DMS153 treated with DMSO at 0.1 percent for 48 hours (cell line): Measurements from ENCODE around the gene CHTOP.

Experiments used
- DNase-seq: peaks from one replicate; lab custom pipeline; 2025; ENCODE audit not compliant: unreplicated experiment; lab: John Stamatoyannopoulos, UW

Gene CHTOP

GRCh38 chr1:153612755-153613331, 21.0 kb upstream of the CHTOP start, which contains the start of gene S100A16:
S100A16 (minus strand) TSS chr1:153613137; CDS start chr1:153608151, 4,986 bp downstream.
- DNase-seq: no peak

GRCh38 chr1:153613406-153613805, 20.5 kb upstream of the CHTOP start:
- no peak for DNase-seq

- DNase-seq: no peak
Measured at GRCh38 chr1:153614189-153614900, 19.5 kb upstream of the CHTOP start.

- DNase-seq: no peak
Measured at GRCh38 chr1:153614906-153615305, 19.0 kb upstream of the CHTOP start.

GRCh38 chr1:153615406-153615805, 18.5 kb upstream of the CHTOP start:
- DNase-seq: no peak

- DNase-seq: peak; percentile 49
Measured at GRCh38 chr1:153616144-153616916, 17.5 kb upstream of the CHTOP start, which contains the start of gene S100A14. S100A14 (minus strand) TSS chr1:153616325; CDS start chr1:153615858, 467 bp downstream.

- DNase-seq: no peak
Measured at GRCh38 chr1:153616917-153617311, 17.0 kb upstream of the CHTOP start.

GRCh38 chr1:153617663-153618062, 16.2 kb upstream of the CHTOP start:
- DNase-seq: peak; percentile 66

GRCh38 chr1:153619171-153619570, 14.7 kb upstream of the CHTOP start:
- no peak for DNase-seq

GRCh38 chr1:153623101-153623500, 10.8 kb upstream of the CHTOP start:
- DNase-seq: no peak

GRCh38 chr1:153624965-153625611, 8.8 kb upstream of the CHTOP start:
- DNase-seq: no peak

GRCh38 chr1:153626477-153626903, 7.4 kb upstream of the CHTOP start:
- no peak for DNase-seq

GRCh38 chr1:153626904-153627714, 6.8 kb upstream of the CHTOP start, which contains the start of gene S100A13:
S100A13 (minus strand) TSS chr1:153627505; CDS start chr1:153626472, 1,033 bp downstream.
- DNase-seq: peak; percentile 87

GRCh38 chr1:153627715-153628626, 5.9 kb upstream of the CHTOP start, which contains the start of gene S100A1:
S100A1 (plus strand) TSS chr1:153628434; CDS start chr1:153630522, 2,088 bp downstream.
- DNase-seq: no peak

GRCh38 chr1:153628638-153629342, 5.1 kb upstream of the CHTOP start:
- DNase-seq: no peak

- no peak for DNase-seq
Measured at GRCh38 chr1:153629343-153629665, 4.6 kb upstream of the CHTOP start.

GRCh38 chr1:153629971-153630370, 3.9 kb upstream of the CHTOP start:
- no peak for DNase-seq

GRCh38 chr1:153630384-153630783, 3.5 kb upstream of the CHTOP start:
- DNase-seq: no peak
